Spinal cord (tissue), 10 donors: Measurements from ENCODE around the gene GPR78. TPM values are rescaled to one million over a fixed set of nuclear protein-coding genes. Genes with fewer than 3 reads are reported as not detected.
"Not testable (repeated sequence)": the region's sequence is repeated elsewhere in the genome, so short reads cannot be mapped to it uniquely, and the experiment has no call there.

Experiments used
- DNase-seq, 6 donors: peaks; one replicate each; pipeline versions ENCODE4 v3.0.0 to v3.0.0-alpha.2; 2013 to 2015; ENCODE audit warnings: low spot score in 6 of 6, low read depth in 4 of 6
- H3K27ac ChIP-seq: one replicate; pipeline ENCODE4 v1.5.1; 2013; ENCODE audit warnings: low read depth, low read length, control low read depth
- H3K27me3 ChIP-seq: one replicate; pipeline ENCODE4 v1.6.1; 2013; ENCODE audit warnings: low read length; ENCODE audit not compliant: control insufficient read depth, insufficient read depth
- H3K36me3 ChIP-seq: one replicate; pipeline ENCODE4 v1.6.1; 2013; ENCODE audit warnings: low read length; ENCODE audit not compliant: control insufficient read depth, insufficient read depth
- H3K4me1 ChIP-seq: one replicate; pipeline ENCODE4 v1.6.1; 2013; ENCODE audit warnings: low read length; ENCODE audit not compliant: control insufficient read depth, insufficient read depth
- H3K4me3 ChIP-seq: one replicate; pipeline ENCODE4 v1.5.1; 2013; ENCODE audit warnings: low read depth, low read length, control low read depth
- H3K9me3 ChIP-seq: one replicate; pipeline ENCODE4 v1.6.1; 2013; ENCODE audit warnings: low read length; ENCODE audit not compliant: control insufficient read depth, insufficient read depth
- WGBS: methylation state at CpG from one replicate; pipeline ENCODE4 v1.1.5; 2013; ENCODE audit warnings: missing lambda C conversion rate; ENCODE audit not compliant: insufficient coverage; 5-methylcytosine and 5-hydroxymethylcytosine counted together
- polyA plus RNA-seq, 2 donors: library from polyadenylated mRNA; unstranded; fragments of 120-200 nt; gene quantifications; one replicate each; pipeline ENCODE4 v1.2.1, GENCODE V29; 2013; ENCODE audit not compliant: insufficient read length in 2 of 2
- total RNA-seq, 2 donors: library from RNA; depleted of rRNA in 1 of 2; stranded (reverse); fragments of 120-200 nt in 1 of 2; fragments of >200 nt in 1 of 2; gene quantifications; one replicate each; pipeline versions ENCODE4 v1.2.3 to v1.2.4, GENCODE V29; 2013 to 2014
- donor health status: healthy.

The GPR78 gene
- total and polyA plus RNA-seq, 4 donors, result 0.89 to 3.0 (median 1.1) TPM; not detected in 1

DNA sequence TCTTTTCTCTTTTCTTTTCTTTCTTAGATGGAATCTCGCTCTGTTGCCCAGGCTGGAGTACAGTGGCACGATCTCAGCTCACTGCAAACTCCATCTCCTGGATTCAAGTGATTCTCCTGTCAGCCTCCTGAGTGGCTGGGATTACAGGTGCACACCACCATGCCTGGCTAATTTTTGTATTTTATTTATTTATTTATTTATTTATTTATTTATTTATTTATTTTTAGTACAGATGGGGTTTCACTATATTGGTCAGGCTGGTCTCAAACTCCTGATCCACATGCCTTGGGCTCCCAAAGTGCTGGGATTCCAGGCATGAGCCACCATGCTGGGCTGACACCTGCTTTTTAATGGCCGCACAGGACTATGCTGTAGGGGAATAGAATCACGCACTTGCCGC is 3.6 kb upstream of the GPR78 start:
- Histone ChIP-seq H3K27me3 (peaks cover 38% of the 10 kb centered on the region), H3K4me1 (peaks cover 12% of the 10 kb centered on the region)
- H3K27ac ChIP-seq, H3K36me3 ChIP-seq, H3K4me3 ChIP-seq, DNase-seq, H3K9me3 ChIP-seq: not testable (repeated sequence)
- 95% methylated on average over 4 of the region's 5 CpGs for WGBS

DNA sequence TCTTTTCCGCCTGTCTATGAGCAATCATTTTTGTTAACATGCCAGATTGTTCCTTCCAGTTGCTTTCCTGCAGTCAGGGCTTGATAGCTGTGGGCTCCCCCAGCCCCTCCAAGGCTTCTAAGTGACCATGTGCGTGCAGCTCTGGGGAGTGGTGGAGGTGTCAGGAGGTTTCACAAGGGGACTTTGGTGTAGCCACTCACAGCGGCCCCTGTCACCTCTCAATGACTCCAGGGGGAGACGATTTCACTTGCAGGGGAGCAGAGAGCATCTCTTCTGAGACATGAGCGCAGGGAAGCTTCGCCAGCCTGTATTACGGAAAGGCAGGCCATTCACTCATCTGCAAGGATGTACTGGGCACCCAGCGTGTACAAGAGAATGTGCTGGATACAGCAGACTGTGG is 3.1 kb upstream of the GPR78 start:
- 63% methylated on average over 7 of the region's 8 CpGs for WGBS
- no peak overlapping the region for H3K4me3 ChIP-seq
- peaks cover 39% of the 10 kb centered on the region for H3K27me3 ChIP-seq
- no peak for DNase-seq
- H3K4me1 ChIP-seq, result peaks cover 12% of the 10 kb centered on the region
- no peaks in the 10 kb centered on the region for H3K9me3 ChIP-seq
- H3K36me3 ChIP-seq, result no peaks in the 10 kb centered on the region
- no peak overlapping the region for H3K27ac ChIP-seq

DNA sequence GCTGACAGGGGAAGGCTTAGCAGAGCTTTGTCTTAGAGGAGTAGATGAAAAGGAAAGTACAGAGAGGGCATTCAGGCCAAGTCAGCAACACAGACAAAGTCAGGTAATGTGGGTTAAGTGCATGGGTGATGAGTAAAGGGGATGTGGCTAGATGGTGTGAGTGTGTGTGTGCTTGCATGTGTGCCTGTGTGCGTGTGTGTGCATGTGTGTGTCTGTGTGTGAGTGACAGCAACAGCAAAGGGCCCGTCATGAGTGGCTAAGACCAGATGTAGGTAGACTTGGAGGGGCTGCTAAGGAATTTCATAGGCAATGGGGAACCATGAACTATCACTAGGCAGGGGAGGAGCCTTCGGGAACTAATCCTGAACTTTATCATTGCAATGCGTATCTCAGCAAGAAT is 2.2 kb upstream of the GPR78 start:
- Histone ChIP-seq H3K36me3 (no peaks in the 10 kb centered on the region), H3K4me3 (no peak overlapping the region), H3K9me3 (no peaks in the 10 kb centered on the region), H3K4me1 (peaks cover 12% of the 10 kb centered on the region), H3K27me3 (peaks cover 45% of the 10 kb centered on the region), H3K27ac (no peak overlapping the region)
- no peak for DNase-seq
- WGBS, result 82% methylated on average over 2 of the region's 4 CpGs

DNA sequence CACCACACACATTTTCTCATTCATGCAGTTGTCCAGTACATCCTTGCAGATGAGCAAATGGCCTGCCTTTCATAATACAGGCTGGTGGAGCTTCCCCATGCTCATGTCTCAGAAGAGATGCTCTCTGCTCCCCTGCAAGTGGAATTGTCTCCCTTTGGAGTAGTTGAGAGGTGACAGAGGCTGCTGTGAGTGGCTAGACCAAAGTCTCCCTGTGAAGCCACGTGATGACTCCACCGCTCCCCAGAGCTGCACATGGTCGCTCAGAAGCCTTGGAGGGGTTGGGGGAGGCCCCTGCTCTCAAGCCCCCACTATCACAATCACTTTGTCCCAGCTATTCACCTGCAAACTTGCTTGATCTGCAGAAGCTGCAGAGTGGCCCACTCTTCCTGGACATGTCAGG is 1.5 kb upstream of the GPR78 start:
- Histone ChIP-seq H3K4me1 (peaks cover 12% of the 10 kb centered on the region), H3K4me3 (no peak overlapping the region), H3K9me3 (no peaks in the 10 kb centered on the region), H3K27ac (no peak overlapping the region), H3K27me3 (peaks cover 47% of the 10 kb centered on the region), H3K36me3 (no peaks in the 10 kb centered on the region)
- DNase-seq, result no peak
- WGBS, result no CpG with 5 or more reads among the region's 3 CpGs

DNA sequence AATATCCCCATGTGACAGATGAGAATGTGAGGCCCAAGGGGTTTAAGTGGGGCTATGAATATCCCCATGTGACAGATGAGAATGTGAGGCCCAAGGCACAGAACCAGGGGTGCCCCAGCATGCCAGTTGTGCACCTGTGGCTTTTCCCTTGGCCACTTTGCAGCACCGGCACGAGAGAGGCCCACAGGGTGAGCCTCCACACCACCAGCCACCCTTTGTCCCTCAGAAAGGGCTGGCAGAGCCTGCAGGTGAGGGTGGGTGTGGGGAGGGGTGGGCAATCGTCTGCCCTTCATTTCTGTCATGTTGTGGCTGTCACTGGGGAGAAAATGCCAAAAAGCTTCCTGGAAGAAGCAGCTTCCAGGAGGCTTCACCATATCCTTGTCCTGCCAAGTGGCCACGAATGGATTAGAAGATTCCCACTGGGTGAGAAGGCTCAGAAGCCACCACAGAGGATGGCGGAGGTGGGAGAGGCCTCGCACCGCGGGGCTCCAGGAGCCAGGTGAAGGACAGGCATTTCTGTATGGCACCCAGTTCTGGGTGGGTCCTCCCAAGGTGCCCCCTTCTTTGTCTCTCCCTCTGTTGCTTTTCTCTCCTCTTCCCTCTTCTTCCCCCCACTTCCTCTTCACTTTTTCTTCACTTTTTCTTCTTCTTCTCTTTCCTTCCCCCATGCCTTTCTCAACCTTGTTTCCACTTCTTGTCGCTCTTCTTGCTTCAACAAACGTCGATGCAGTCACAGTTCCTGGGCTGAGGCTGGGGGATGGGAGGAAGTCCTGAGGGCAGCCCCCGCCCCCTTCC is 469 bp upstream of the GPR78 start:
- WGBS, result 33% methylated on average over 6 of the region's 12 CpGs

DNA sequence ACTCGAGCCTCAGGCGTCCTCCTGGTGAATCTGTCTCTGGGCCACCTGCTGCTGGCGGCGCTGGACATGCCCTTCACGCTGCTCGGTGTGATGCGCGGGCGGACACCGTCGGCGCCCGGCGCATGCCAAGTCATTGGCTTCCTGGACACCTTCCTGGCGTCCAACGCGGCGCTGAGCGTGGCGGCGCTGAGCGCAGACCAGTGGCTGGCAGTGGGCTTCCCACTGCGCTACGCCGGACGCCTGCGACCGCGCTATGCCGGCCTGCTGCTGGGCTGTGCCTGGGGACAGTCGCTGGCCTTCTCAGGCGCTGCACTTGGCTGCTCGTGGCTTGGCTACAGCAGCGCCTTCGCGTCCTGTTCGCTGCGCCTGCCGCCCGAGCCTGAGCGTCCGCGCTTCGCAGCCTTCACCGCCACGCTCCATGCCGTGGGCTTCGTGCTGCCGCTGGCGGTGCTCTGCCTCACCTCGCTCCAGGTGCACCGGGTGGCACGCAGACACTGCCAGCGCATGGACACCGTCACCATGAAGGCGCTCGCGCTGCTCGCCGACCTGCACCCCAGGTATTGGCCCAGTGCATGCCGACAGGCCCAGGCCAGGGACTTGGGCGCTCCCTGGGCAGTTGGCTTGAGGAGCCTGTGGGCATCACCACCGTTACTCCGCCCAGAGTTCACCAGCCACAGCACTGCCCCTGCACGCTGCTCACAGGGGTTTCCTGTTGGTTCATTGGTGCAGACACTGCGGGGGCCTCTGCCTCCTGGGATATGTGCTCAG is 1.1 kb downstream of the GPR78 start:
- H3K27me3 ChIP-seq, result peaks cover 54% of the 10 kb centered on the region
- no peak overlapping the region for H3K27ac ChIP-seq
- H3K9me3 ChIP-seq, result no peaks in the 10 kb centered on the region
- no peak overlapping the region for H3K4me3 ChIP-seq
- DNase-seq, result no peak
- peaks cover 12% of the 10 kb centered on the region for H3K4me1 ChIP-seq
- WGBS, result 41% methylated on average over 66 of the region's 66 CpGs
- no peaks in the 10 kb centered on the region for H3K36me3 ChIP-seq

More for the DNA sequence above, 469 bp upstream of the GPR78 start:
- Histone ChIP-seq H3K27ac (no peak overlapping the region), H3K27me3 (peaks cover 51% of the 10 kb centered on the region), H3K9me3 (no peaks in the 10 kb centered on the region), H3K4me3 (no peak overlapping the region), H3K36me3 (no peaks in the 10 kb centered on the region), H3K4me1 (peaks cover 12% of the 10 kb centered on the region)
- DNase-seq, result no peak

DNA sequence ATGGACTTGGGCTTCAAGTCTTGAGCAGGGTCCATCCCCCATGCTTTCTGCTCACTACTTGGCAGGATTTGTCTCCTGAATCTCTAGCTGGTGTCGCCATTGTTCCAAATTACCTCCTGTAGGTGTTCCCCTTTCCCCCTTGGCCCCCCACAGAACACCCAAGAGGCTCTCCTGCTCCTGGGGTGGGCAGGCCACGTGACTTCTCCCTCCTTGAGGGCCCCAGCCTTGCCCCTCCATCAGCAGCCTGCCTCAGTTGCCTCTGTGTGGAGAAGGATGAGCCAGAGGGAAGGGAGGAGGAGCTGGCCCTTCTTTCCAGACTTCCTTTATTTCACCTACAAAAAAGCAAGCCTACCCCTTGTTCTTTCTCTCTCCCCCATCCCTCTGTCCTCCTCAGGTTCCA is 1.8 kb downstream of the GPR78 start:
- H3K4me3 ChIP-seq, result no peak overlapping the region
- no peaks in the 10 kb centered on the region for H3K36me3 ChIP-seq
- WGBS, result 75% methylated on average over 1 of the region's 2 CpGs
- peaks cover 54% of the 10 kb centered on the region for H3K27me3 ChIP-seq
- no peaks in the 10 kb centered on the region for H3K9me3 ChIP-seq
- no peak for DNase-seq
- H3K27ac ChIP-seq, result no peak overlapping the region
- peaks cover 12% of the 10 kb centered on the region for H3K4me1 ChIP-seq

DNA sequence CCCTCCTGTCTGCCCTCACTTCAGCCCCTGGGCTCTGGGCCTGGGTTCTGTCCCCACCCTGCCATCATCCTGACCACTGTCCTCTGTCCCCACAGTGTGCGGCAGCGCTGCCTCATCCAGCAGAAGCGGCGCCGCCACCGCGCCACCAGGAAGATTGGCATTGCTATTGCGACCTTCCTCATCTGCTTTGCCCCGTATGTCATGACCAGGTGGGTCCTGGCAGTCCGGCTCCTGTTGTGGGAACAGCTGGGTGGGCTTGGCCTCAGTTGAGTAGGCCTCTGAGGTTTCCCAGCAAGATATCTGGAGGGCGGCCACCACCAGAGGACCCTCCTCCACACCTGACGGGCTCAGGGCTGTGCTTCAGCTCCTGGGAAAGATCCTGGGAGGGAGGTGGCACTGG is 2.2 kb downstream of the GPR78 start:
- Histone ChIP-seq H3K4me3 (no peak overlapping the region), H3K36me3 (no peaks in the 10 kb centered on the region), H3K9me3 (no peaks in the 10 kb centered on the region), H3K27me3 (peaks cover 54% of the 10 kb centered on the region), H3K4me1 (peaks cover 12% of the 10 kb centered on the region), H3K27ac (no peak overlapping the region)
- WGBS, result 87% methylated on average over 11 of the region's 12 CpGs
- DNase-seq, result no peak

DNA sequence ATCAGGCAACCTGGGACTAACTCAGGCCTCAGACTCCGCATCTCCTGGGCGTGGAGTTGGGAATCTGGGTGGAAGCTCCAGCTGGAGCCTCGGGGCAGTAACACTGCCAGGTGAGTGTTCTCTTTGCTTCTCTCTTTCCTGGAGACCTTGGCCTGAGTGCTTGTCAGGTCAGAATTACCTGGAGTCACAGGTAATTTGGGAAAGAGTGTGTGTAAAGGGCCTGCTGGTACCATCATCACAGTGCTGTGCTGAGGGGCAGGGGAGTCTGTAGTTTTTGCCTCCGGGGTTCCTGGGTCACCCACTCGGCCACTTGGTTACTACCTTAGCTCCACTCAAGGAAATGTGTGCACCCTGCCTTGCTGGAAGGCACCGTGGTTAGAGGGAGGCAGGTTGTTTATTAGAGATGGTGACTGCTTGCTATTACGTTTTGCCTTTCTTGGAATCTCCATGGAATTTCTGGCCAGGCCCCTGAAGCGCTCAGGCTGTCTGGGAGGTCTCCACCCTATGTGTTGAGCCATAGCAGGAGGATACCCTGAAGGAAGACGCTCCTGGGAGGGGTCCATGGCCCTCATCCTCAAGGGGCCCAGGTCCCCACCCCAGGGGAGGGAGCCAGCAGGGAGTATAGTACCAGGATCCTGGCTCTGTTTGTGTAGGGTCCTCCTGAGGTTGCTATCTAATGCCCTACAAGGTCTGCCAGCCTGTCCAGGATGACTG is 2.9 kb downstream of the GPR78 start:
- Histone ChIP-seq H3K9me3 (no peaks in the 10 kb centered on the region), H3K27ac (no peak overlapping the region), H3K4me1 (peaks cover 12% of the 10 kb centered on the region), H3K4me3 (no peak overlapping the region), H3K36me3 (no peaks in the 10 kb centered on the region), H3K27me3 (peaks cover 51% of the 10 kb centered on the region)
- WGBS, result 74% methylated on average over 8 of the region's 9 CpGs
- DNase-seq, result no peak
